GM19238 (cell line): ENCODE measurements around the gene TRIM13.
"Not testable (repeated sequence)": the region's sequence is repeated elsewhere in the genome, so short reads cannot be mapped to it uniquely, and the experiment has no call there.

Experiments
- DNase-seq: peaks from one replicate; pipeline ENCODE4 v3.0.0; 2011; ENCODE audit warnings: low spot score; ENCODE audit not compliant: insufficient read length

The TRIM13 gene

DNA sequence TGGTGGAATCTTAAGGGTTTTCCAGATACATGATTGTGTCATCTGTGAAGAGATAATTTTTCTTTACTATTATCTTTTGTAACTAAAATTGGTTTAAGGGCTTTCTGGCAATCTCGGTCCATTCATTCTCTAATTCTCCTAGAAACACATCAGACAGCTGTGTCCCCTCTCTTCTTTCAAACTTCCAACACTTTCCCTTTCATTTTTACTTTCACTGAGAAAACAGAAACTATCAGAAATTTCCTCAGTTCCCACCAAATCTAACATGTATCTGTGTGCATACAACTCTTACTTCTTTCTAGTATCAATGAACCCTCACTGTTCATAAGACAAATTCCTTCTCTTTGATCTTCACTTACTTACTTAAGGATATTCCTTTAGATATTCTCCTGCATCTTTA is 58.6 kb downstream of the TRIM13 start:
- DNase-seq = no peak

DNA sequence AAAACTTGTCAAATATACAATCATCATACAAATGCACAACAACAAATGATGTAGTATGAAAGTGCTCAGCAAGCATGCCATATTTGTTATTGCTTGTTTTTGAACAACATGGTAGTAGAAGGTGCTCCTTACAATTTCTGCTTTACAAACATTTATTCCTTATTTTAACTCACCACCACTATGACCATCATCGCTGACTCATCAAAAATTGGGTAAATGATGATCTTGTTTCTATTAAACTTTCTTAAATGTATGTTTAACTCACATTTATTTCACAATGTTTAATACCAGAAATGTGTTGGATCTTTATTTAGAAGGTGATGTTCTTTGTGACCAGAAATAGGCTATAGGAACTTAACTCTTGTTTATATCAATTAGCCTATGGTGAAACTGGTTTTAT is 63.9 kb downstream of the TRIM13 start:
- DNase-seq = no peak

DNA sequence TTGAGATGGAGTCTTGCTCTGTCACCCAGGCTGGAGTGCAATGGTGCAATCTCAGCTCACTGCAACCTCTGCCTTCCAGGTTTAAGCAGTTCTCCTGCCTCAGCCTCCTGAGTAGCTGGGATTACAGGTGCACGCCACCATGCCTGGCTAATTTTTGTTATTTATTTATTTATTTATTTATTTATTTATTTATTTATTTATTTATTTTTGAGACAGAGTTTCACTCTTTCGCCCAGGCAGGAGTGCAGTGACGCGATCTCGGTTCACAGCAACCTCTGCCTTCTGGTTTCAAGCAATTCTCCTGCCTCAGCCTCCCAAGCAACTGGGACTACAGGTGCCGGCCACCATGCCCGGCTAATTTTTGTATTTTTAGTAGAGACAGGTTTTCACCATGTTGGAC is 65.5 kb downstream of the TRIM13 start:
- not testable (repeated sequence) for DNase-seq

DNA sequence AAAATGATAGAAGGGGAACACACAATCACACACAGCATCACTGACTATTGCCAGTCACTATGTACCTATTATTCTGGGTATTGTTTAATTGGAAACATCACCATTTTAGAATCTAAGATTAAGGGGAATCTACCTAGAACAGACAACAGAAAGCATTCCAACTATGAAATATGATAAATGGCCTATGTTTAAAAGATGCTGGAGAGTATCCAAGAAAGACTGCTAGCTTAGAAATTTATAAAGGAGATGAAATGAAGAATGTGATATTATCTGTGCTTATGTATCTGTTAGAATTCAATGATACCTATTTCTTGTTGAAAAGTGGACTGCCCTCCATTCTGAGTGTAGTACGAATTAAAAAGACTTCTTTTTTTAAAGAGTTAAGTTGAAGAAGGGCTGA is 68.9 kb downstream of the TRIM13 start:
- no peak for DNase-seq
